Measurements from ENCODE around the gene LCN15.
"Not testable (repeated sequence)": the region's sequence is repeated elsewhere in the genome, so short reads cannot be mapped to it uniquely, and the experiment has no call there.

The LCN15 gene

DNA sequence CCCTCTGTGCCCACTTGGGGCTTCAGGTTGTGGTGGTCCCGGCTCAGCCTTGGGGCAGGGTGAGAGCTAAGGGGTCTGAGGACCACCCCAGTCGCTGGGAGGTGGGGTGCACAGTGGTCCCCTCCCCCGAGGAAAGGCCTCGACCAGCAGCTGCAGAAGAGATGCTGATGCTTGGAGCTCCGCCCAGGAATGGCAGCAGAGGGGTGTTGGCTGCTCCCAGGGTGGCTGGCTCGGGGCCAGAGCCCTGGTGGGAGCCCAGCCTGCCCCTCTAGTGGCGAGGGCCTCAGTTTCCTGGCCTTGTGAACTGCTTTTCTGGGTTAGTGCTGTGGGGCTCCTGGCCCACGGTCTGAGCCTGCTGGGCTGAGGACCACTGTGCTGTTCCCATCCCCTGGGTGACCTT is 50.8 kb downstream of the LCN15 start:
- Histone ChIP-seq H3K4me3 (peak overlapping the region in 5 of 7 experiments; percentile 25 to 45 (median 34)), H3K27ac (peak overlapping the region in 10 of 21 experiments; percentile 2 to 84 (median 38))

DNA sequence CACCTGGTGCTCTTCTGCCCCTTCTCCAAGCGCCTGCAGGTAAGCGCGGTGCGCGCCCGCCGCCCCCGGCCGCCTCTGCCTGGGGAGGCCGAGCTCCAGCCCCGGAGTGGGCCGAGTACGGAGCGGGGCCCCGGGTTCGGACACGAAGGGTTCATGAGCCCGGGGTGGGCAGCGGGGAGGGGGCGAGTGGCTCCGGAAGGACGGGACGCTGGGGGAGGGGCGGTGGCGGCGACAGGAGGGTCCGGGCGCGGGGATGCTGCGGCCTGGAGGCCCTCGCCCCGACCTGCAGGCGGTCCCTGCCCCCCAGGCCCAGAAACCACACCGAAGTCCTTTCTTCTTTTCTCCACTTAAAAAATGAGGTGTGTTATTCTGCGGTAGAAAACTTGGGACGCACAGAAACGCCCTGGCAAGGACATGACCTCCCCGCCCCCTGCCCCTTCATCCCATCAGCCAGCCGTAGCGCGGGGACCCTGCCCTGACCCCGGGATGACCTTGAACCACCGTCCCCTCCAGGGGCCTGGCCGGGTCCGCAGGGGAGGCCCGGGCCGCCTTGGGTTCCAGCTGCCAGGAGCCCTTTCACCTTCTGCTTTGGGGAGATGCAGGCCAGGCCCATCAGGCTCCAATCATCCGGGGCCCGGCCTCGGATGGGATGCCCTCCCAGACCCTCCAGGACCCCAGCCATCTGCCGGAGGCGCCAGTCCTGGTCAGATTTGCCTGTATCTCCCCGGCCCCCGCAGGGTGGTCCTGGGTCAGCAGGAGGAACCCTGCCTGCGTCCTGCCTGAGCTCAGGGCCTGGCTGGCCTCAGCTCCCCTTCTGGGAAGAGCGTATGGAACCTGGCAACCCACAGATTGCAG is 51.4 kb downstream of the LCN15 start:
- H3K27ac ChIP-seq: peak overlapping the region in 12 of 21 experiments; percentile 12 to 84 (median 68)
- peak overlapping the region in 6 of 7 experiments; percentile 25 to 45 (median 34) for H3K4me3 ChIP-seq

DNA sequence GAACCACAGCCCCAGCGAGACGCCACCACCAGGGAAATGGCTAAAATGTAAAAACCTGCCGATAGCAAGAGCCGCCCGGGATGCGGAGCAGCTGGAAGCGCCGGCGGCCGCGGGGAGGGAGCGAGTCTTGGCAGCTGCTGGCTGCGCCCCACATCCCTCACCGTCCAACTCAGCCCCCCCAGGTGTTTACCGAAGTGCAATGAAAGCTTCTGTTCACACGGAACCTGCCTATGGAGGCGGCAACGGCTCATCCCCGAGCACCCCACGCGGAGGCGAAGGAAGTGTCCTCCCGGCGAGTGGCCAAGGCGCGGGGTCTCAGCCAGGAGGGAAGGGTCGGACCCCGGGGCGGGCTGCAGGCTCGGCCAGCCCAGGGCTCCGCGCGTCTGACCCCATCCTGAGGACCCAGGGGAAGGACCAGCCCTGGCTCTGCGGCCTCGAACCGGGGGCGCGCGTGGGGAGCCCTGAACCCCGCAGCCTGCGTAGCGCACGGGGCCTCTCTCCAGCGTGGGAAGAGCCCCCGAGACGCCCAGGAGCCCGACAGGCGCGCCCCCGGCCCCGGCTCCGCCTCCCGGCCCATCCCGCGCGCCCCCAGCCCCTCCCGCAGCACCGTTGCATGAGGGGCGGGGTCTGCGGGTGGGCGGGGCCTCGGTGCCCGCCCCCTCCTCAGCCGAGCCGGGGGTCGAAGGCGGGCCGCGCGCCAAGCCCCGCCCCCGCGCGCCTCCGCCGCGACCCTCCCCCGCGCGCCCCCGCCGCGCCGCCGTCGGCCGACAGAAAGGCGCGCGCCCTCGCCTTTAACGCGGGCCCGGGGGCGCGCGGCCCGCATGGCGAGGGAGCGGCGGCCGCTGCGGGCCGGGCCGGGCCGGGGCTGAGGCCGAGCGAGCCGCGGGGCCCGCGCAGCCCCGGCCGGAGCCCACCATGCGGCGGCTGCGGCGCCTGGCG is 52.3 kb downstream of the LCN15 start, which contains the start of gene DIPK1B:
Gene DIPK1B (plus strand): TSS at position 822 of the 939 bp plus-strand sequence. CDS start 94 bp downstream, at position 916.
- peak within 1 kb of the TSS in 6 of 7 experiments; percentile 25 to 45 (median 34) for H3K4me3 ChIP-seq
- H3K27ac ChIP-seq: peak within 1 kb of the TSS in 12 of 21 experiments; percentile 12 to 84 (median 68)

DNA sequence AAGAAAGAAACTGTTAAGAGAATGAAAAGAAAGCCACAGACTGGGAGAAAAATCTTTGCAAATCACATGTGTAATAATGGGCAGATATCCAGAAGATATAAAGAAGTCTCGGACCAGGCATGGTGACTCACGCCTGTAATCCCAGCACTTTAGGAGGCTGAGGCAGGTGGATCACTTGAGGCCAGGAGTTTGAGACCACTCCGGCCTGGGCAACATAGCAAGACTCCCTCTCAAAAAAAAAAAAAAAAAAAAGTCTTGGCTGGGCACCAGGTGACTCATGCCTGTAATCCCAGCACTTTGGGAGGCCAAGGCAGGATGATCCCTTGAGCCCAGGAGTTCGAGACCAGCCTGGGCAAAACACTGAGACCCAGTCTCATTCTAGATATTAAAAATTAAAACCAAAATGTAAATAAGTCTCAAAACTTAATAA is 53.1 kb downstream of the LCN15 start:
- H3K4me3 ChIP-seq: not testable (repeated sequence)

DNA sequence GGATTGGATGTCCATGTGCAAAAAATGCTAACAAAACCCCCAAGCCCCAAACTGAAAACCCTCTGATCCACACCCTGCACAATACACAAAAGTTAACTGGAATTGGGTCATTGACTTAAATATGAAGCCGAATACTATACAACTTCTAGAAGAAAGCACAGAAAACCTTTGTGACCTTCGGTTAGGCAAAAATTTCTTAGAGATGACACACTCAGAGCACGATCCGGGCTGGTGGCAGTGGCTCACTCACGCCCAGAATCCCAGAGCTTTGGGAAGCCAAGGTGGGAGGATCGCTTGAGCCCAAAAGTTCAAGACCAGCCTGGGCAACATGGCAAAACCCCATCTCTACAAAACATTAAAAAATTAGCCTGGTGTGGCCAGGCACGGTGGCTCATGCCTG is 53.8 kb downstream of the LCN15 start:
- Histone ChIP-seq H3K4me3 (no peak overlapping the region), H3K27ac (no peak overlapping the region)

More for the DNA sequence above, 53.1 kb downstream of the LCN15 start:
- not testable (repeated sequence) for H3K27ac ChIP-seq

Data from skin epidermis (tissue), 12 donors.